Stimulated activated CD4-positive, alpha-beta T cell treated with anti-CD3 and anti-CD28 coated beads, Interleukin-2, amount 100 ng/mL, for 48 hours (primary cell): ENCODE measurements around the gene MS4A4A.
A peak's percentile ranks its signal among the peaks of the same experiment; 100 is the strongest.
"Not testable (repeated sequence)": the region's sequence is repeated elsewhere in the genome, so short reads cannot be mapped to it uniquely, and the experiment has no call there.

Experiments
- DNase-seq, 2 donors: peaks; one replicate each; pipeline ENCODE4 v3.0.0-alpha.2; 2020

MS4A4A gene

DNA sequence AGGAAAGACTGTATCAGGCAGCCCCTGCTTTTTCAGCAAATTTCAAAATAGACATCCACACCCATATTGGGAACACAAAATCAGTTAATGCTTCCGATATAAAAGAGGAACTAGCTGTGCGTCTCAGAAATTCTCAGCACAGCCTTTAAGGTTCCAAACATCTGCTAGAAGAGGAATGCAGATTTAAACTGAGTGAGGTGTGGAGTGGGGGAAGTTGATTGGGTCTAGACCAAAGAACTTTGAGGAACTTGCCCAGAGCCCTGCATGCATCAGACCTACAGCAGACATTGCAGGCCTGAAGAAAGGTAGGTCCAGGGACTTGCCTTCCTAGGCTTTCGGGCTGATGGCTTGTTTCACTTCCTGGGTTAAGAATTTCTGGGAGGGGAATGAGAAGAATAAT, at the start of gene MS4A4A:
Gene MS4A4A (plus strand): TSS at position 255 of the 400 bp plus-strand sequence. CDS start 10 bp downstream, at position 265.
- DNase-seq: no peak

DNA sequence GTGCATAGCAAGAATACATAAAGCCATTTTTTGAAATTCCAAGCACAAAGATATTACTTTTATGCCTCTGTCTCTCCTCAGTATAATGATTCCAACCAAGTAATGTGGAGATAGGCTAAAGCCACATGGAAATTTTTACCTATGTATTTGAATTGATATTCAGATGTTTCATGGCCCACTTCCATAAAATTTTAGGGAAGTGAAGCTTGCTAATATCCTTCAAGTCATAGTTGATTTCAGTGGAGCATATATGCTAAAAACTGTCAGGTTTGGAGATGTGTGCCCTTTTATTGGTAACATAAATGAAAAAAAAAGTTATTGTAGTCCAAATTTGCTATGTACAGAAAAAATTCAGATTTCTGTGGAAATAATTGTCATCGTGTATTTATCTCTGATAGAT, 49.8 kb upstream of the MS4A4A start:
- DNase-seq: no peak

DNA sequence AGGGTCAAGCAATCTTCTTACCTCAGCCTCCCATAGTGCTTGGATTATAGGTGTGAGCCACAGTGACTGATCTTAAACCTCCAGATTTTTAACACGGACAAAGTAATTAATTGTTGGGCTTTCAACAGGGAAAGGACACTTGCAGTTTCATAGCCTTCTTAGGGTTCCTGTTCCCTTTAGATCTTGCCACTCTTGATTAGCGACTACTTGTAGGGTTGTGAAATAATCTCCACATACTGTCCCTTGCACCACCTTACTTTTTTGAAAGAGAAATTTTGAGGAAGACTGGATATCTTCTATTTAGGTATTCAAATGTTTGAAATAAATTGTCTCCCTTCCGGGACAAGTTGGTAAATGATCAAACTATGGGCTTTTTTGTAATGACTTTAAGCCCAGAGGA, 45.1 kb upstream of the MS4A4A start:
- DNase-seq: no peak

DNA sequence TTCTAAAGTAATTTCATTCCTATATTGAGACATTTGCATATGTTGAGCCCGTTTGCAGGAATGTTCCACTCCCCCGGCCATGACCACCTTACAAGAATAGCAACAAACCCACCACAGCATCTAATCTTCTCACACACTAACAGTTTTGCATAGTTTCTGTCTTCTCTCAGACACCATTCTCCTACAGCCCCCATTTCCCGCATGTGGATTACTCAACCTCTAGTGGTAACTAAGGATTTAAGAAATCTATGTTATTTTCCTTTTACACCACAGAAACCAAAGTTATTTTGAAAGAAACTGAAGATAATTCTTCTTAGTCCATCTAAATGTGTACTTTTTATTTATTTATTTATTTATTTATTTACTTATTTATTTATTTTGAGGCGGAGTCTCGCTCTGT, 39.8 kb upstream of the MS4A4A start:
- DNase-seq: no peak

DNA sequence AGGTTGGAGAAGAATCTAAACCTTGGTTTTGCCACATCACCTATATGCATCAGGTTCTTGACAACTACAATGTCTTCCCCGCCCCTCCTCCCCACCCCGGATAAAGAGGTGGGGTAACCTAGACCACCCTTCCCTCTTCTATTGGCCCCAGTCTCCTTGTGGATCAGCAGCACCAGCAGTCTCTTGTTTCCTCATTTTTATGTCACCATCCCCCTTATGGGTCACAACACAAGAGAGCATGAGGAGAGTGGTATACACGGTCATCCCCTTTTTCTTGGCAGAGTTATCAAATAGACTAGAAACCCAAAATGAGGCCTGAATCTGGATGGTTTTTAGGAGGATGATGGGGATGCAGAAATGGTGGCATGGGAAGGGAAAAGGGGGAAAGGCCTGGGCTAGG, 38.7 kb upstream of the MS4A4A start:
- no peak for DNase-seq

DNA sequence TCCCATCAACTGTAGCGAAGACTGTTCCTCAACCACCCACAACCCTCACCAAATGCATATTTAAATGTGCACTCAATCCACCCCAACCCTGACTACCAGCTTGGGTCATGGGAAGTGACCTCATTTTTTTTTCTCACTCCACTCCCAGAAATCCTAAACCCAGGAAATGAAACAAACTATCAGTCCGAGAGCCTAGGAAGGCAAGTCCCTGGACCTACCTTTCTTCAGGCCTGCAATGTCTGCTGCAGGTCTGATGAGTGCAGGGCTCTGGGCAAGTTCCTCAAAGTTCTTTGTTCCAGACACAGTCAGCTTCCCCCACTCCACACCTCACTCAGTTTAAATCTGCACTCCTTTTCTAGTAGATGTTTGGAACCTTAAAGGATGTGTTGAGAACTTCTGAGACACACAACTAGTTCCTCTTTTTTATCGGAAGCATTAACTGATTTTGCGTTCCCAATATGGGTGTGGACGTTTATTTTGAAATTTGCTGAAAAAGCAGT, 37.7 kb upstream of the MS4A4A start, which contains the start of gene MS4A4E:
Gene MS4A4E (minus strand): TSS at position 398 of the 500 bp plus-strand sequence. CDS start 13,082 bp downstream, outside the sequence.
- DNase-seq: no peak

DNA sequence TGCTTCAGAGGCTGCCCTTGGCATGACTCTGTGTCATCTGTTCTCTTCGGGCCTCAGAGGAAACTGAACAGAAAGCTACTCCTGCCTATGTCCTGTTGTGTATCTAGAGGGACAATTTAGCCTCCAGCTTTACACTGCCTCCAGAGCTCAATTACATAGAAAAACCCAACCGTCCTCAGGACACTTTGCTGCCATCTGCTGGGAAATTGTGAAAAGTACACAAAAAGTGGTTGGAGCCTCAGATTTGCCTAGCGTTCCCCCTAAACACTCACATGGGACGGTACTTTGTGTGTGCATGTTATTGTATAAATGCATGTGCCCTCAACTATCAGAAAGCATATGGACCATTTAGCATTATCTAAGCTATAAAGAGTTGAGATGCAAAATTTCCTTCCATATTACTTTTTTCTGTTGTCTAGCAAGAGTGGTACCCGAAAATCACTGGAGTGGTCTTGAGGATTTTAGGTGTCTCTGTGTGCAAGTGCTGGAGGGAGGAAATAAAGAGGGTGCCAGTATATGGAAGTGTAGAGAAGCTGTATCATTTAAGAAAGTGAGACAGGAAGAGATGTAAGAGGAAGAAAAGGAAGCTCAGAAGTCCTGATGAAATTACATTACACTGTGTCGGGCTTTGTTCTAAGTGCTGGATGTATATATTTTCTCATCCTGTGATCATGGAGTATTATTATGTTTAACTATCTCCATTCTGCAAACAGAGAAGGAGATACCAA, 28.8 kb upstream of the MS4A4A start:
- peak in 1 of 2 donors; percentile 26 for DNase-seq

DNA sequence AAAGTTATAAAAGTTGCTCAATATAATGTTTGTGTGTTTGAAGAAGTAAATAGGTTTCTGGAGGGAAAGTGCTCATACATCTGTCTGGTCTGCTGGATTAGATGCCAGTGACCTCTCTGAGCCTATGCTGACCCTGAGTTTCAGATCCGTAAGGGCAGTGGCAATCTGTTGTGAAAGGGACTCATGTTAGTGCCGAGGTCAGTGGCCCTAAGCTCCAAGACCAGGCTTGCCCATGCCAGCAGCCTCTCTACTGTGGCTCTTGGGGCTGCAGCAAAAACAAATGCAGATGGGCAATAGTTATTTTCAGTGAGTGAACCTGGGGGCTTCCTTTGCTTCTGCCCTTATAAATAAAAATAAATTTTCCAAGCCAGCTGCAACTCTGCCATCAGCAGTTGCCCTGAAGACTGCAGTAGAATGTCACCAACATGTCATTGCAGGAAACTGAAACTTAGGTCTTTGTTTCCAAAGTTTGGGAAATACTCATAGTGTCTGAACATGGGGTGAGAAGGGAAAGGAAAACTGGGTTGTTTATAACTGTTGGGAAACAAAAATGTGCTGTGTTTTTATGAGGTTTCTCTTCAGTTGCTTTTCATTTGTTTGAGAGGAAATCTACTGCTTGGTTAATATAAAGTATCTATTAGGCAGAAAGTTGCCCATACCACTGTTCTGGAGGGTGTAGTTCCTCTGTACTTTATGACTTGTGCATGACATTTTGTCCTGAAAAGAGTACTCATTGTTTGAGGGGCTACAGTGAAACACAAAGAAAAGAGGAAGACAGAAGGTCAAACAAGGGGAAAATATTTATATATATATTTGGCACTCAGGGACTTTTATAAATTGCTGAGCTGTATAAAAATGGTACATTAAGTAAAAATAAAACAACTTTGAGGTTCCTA, 28.0 kb upstream of the MS4A4A start:
- no peak for DNase-seq

DNA sequence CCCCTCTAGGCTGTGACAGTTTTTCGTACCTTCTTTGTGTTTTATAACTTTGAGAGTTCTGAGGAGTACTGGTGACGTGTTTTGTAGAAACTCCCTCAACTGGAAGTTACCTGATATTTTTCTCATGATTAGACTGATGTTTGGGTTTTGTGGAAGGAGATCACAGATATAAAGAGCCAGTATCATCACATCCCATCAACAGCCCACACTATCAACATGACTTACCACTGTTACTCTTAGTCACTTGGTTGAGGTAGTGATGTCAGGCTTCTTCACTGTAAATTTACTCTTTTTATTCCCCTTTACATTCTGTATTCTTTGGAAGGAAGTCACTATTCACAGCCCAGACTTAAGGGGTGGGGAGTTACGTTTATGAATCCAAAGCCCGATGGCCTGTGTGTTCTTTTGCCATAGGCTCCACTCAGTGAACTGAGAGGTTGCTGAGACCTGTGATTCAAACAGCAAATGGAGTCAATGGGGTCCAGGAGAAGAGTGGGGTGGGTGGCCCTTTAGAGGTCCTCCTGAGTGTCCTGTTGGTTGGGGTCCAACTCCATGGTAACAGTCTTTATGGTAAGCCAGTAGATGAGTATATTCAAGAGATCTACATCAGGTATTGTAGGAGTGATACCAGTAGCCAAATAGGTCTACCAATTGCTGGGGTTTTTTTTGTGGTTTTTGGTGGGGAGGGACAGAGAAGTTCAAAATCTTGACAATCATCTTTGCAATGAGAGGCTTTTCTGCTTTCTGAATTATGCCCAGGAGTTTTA, 22.3 kb upstream of the MS4A4A start:
- no peak for DNase-seq

DNA sequence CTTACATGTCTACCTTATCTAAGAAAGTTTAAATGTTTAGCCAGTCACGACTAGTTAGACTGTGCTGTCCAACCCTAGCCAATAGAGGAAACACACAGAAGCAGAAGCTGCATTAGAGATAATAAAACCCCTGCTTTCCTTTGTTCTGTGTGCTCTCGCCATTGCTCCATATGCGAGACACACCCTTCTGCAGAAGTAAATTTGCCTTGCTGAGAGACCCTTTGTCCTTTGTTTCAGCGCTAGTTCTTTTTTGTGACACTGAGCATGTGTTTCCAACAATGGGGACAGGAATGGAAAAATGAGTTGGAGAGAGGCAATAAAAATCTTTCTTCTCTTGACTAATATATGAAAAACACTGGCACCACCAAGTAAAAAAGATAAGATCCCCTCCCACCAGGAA, 19.5 kb upstream of the MS4A4A start:
- no peak for DNase-seq

DNA sequence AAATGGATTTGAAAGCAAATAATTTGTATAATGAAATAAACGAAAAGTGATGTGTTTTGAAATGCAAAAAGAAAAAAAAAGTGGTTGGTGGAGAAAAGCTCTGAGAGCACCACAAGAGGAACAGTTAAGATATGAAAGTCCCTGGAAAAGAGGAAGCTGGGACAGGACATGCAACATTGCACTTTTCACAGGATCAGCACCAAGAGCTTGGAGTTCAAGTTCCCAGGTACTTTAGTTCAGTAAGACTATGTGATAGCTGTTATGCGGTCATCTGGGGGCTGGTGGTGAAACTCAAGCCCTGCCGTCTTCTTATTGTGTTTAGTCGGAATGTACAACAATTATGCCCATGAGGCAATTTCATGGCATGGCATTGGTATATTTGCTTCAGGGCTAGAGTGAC, 17.1 kb upstream of the MS4A4A start:
- DNase-seq: no peak

DNA sequence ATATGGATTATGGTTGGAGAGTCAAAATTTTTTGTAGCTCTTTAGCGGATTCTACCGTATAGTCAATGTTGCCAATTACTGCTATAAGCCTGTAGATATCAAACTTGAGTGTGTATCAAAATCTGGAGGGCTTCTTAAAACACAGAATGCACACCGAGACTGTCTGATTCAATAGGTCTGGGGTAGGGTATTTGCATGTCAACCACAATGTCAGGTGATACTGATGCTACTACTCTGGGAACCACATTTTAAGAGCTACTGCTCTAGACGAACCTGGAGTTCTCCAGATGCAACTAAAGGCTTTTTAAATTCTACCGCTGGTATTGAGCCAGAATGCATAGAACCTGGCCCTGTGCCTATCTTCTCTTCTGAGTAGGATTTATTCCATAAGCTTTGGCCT, 15.8 kb upstream of the MS4A4A start:
- no peak for DNase-seq

DNA sequence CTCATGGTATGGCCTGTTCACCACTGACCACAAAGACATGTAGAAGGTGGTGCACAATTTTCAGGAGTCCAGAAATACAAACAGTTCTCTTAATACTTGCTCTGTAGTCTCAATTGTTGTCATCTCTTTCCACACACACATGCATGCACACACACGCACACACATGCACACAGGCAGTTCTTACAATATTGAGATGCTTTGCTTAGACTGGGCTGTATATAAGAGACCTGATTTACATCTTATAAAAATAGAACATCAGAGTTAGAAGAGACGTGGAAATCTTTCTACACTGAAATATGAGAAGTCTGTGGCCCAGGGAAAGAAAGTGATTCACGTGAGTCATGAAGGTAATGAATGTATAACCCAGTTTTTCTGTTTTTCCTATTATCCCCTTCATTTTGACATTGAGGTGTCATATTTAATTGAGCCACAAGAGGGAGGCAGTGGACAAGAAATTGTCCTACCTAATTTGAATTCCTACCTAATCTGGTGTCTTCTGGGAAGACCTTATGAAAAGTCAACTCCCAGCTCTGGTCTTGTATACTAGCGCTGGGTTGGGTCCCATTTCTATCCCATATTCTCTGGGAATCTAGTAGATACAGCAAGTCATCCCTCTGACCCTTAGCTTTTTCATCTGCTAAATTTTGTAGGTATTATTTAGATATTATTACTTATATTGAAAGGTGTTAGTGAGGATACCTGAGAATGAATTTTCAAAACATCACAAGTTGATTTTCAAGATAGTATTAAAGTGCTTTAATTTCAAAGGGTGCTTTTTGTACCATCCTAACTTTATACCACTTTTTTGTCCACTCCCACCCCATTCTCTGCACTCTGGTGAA, 14.9 kb upstream of the MS4A4A start:
- peak; percentile 18 to 49 for DNase-seq

DNA sequence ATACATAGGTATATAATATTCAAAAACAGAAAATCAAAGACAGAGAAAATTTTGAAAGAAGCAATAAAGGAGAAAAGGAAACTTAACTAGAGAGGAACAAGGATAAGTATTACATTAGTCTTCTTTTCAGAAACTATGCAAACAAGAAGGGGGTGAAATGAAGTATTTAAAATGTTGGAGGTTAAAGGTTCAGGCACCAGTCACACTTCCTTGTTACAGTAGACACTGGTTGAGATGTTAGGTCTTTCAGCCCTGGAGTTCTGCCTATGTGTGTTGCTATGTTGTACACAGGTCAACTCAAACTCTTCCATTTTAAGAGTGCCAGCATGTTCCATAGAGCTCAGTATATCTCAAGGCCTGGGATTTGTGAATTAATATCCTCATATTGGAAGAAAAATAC, 6.0 kb upstream of the MS4A4A start:
- DNase-seq: no peak

DNA sequence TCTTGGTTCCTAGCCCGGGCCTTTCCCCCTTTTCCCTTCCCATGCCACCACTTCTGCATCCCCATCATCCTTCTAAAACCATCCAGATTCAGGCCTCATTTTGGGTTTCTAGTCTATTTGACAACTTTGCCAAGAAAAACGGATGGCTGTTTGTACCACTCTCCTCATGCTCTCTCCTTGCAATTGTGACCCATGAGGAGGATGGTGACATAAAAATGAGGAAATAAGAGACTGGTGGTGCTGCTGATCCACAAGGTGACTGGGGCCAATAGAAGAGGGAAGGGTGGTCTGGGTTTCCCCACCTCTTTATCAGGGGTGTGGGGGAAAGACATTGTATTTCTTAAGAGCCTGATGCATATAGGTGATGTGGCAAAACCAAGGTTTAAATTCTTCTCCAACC, 1.0 kb downstream of the MS4A4A start:
- no peak for DNase-seq

DNA sequence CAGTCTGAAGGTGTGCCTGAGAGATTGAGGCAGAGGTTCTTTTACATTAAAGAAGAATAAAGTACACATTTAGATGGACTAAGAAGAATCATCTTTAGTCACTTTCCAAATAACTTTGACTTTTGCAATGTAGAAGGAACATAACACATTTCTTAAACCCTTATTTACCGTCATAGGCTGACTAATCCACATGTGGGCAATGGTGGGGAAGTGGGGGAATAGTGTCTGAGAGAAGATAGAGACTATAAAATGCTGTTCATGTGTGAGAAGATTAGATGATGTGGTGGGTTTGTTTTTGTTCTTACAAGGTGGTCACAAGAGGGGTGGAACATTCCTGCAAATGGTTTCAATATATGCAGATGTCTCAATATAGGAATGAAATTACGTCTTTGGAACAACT, 1.8 kb downstream of the MS4A4A start:
- DNase-seq: no peak

DNA sequence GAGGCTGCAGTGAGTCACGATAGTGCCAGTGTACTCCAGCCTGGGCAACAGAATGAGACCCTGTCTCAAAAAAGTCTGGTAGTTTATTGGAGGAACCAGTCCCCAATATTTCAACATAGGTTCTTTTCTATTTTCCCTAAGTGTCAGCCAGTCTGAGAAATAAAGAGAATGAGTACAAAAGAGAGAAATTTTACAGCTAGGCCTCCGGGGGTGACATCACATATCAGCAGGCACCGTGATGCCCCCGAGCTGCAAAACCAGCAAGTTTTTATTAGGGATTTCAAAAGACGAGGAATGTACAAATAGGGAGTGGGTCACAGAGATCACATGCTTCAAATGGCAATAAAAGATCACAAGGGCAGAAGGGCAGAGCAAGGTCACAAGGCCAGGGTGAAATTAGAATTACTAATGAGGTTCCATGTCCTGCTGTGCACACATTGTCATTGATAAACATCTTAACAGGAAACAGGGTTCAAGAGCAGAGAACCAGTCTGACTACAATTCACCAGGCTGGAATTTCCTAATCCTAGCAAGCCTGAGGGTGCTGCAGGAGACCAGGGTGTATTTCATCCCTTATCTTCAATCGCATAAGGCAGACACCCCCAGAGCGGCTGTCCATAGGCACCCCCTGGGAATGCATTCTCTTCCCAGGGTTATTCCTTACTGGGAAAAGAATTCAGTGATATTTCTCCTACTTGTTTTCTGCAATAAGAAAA, 5.1 kb downstream of the MS4A4A start:
- DNase-seq: not testable (repeated sequence)

DNA sequence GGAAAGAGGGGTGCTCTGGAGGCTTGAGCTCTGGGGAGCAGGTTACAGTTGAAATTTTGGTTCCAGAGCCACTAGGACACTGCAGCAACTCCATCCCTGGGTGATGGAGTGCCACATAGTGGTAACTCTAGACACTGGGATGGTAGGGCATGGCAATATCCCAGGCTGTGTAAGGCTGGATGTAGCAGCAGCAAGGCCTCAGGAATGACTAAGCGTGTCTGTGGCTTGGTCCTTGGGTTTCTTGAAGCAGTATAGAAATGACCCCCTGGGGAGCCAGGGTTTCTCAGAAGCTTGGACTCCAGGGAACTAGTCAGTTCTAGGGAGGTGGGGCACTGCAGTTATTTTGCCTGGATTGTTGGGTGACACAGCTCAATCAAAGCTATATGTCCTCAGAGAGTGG, 8.1 kb downstream of the MS4A4A start:
- DNase-seq: no peak

DNA sequence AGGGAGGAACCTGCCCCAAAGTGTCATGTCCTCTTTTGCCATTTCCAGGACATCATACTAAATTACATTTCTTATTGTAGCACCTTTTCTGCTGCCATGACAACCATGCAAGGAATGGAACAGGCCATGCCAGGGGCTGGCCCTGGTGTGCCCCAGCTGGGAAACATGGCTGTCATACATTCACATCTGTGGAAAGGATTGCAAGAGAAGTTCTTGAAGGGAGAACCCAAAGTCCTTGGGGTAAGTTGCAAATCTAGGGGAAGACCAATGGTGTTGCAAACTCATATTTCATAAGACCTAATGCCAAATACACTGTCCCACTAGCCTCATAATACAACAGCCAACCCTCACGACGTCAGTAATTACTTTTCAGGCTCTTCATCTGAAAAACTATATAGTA, 11.7 kb downstream of the MS4A4A start:
- DNase-seq: no peak

DNA sequence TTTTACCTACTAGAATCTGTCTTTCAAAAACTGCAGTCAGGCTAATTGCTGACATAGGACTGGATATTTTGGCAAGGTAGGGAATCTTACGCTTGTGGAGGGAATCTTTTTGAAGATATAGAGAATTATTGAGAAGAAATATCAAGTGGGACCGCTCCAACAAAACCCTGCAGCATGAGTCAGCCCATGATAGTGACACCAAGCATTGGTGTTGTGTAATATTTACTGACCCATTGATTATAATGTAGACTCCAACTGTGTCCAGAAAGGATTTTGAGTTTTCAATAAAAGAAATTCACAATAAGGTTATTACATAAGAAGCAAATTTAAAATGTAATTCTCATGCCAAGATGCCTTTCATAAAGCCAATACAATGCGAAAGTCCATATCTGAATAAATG, 20.7 kb downstream of the MS4A4A start:
- DNase-seq: no peak

DNA sequence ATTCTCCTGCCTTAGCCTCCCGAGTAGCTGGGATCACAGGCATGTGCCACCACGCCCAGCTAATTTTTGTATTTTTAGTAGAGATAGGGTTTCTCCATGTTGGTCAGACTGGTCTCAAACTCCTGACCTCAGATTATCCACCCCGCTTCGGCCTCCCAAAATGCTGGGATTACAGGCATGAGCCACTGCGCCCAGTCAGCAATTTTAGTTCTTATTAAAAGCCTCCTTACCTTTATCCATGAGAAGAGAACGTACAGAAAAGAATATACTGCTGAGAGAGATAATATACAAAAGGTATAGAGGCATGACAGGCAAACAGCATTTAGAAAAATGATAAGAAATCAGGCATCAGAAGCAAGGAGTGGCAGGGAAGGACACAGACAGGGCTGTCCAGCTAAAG, 21.4 kb downstream of the MS4A4A start:
- DNase-seq: not testable (repeated sequence)
